ENCODE data around the gene NFS1.

NFS1 gene

DNA sequence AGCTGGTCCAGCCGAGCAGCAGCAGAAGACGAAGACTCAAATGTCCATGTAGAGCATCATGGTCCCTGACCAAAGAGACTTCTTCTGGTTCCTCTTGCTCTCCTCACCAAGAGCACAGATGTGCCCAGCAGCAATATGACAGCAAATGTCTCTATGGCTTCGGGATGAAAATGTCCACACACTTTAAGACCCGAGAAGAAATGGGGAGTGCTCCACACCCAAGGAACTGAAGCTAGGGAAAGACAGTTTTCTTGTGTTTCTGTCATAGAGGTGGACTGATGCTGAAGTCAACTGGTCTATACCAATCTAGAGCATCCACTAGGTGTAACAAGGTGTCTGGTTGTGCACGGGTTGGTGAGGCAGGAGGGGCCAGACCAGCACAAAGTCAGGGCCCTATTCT lies 29.9 kb downstream of the NFS1 start:
- no peak for DNase-seq

DNA sequence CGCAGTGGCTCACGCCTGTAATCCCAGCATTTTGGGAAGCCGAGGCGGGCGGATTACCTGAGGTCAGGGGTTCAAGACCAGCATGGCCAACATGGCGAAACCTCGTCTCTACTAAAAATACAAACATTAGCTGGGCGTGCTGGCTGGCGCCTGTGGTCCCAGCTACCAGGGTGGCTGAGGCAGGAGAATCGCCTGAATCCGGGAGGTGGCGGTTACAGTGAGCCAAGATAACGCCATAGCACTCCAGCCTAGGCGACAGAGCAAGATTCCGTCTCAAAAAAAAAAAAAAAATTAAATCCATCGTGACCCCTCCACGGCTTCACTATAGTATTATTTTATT lies 33.2 kb downstream of the NFS1 start:
- no peak for DNase-seq

DNA sequence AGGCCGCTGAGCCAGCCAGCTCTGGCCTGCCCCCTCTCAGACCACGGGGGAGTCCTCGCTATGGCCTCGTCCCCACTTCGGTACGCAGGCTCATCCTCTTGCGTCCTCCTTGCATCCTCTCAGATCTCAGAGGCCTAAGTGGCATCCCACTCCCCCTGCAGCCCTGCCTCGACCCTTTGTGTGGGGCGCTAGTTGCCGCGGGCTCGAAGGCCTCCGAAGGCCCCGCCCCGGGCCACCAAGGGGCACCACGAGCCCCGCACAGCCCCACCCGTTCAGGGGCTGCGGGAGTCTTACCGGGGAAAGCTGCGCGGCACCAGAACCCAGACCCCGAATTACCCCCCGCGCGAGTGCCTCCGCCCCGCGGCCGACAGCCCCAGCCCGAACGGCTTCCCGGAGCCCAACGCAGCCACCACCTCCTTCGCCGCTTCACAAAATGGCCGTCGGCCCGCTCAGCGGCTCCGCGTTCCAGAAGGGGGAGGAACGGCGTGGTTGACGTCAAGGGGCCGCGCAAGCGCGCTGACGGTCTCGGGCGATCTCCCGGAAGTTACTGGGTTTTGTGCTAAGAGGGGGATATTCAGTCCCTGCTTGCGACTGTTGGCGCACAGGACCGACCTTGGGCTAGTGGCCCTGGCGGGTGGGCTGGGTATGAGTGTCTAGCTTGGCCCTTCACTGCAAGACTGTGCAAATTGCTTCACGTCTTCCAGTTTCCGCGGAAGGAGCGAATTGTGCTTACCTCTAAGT lies 34.5 kb downstream of the NFS1 start, which contains the start of the genes CPNE1 and RBM12:
CPNE1 (minus strand) TSS at position 435 of the 741 bp plus-strand sequence. CDS start 31,977 bp downstream, outside the sequence.
RBM12 (minus strand) TSS at position 435 of the 741 bp plus-strand sequence. CDS start 9,578 bp downstream, outside the sequence.
- peak; percentile 94 to 95 for DNase-seq

DNA sequence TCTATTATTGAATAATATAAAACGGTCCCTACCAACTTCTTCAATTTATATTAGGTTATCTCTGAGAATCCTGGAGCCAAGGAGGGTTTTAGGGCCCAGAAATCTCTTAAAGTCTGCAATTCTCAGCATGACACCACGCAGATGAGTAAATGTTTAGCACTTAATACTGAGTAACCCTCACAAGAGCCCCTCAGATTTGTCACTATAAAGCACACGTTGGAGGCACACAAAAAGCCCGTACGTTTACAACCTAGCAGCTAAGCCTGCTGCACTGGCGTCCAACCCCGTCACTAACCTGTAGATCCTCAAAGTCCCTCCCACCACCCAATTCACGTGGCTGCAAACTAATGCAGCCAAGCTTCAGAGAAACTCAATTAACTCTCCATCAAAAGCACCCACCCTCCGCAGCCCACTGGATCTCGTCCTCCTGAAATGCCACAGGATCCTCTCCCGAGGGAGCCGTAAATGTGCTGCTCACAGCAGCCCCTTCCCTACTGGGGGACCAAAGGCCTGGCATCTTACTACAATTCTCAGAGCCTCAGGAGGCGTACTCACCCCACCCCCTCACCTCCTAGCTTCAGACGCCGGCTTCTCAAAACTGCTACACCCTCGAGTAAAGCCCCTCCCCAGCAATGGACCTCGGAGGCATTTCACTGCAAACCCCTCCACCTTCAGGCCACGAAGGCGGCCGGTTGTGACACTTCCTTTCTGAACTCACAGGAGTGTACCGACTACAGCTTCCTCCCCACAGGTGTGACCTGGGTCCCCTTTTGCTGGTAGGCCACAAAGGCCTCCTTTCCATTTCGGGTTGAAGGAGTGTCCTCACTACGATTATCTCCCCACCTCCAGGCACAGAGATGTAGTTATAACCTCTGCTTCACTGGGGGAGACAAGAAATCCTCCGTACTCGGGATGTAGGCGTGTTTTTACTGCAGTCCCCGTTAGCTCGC lies 35.4 kb downstream of the NFS1 start:
- DNase-seq = peak; percentile 75 to 78

DNA sequence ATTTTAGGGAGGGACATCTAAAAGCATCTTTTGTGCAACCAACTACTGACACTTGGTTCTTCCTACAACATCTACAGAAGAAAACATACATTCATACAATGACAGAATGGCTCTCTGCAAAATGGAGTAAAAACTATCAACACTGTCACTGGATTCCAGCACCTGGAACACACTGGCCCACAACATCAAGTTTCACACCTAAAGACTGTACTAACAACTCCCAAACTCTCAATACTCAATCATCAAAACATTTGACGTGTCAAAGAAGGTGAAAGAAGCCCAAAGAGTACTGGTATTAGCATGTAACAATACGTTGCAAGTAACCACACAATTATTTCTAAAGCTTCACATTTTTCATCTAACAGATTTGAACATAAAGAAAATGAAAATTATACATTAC lies 36.6 kb downstream of the NFS1 start:
- DNase-seq = no peak

DNA sequence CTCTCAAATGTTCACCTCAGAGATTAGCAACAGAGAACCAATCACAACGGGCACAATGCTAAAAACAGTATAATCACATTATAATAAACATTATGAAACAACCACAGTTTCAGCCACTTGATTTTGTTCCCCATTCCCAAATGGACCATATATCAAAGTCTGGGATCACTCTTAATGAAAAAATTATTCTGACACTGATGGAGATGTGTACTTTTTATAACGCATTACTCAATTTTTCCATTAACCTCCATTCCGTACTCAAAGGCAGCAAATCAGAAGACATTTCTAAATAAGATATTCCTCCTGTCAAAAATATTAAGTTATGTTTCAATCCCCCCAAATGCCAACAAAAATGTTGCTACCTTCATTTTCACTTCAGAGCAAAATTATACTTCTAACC lies 37.2 kb downstream of the NFS1 start:
- no peak for DNase-seq

DNA sequence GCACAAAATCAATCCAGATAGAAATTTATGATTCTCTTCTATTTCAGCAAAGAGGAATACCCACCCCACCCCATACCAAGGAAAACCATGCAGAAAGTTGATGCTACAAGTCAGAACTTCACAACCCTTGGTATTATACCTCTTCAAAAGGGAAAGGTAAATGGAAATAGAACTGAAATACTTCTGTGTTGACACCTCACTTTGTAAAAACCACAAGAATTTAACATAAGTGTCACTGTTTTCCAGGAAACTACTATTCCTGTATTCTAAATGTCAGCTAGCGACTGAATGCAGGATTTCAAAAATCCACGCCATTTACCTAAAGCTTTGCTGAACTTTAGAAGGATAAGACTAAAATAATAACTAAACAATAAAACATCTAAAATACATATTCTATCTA lies 38.1 kb downstream of the NFS1 start:
- DNase-seq = peak in 1 of 2 donors; percentile 38

DNA sequence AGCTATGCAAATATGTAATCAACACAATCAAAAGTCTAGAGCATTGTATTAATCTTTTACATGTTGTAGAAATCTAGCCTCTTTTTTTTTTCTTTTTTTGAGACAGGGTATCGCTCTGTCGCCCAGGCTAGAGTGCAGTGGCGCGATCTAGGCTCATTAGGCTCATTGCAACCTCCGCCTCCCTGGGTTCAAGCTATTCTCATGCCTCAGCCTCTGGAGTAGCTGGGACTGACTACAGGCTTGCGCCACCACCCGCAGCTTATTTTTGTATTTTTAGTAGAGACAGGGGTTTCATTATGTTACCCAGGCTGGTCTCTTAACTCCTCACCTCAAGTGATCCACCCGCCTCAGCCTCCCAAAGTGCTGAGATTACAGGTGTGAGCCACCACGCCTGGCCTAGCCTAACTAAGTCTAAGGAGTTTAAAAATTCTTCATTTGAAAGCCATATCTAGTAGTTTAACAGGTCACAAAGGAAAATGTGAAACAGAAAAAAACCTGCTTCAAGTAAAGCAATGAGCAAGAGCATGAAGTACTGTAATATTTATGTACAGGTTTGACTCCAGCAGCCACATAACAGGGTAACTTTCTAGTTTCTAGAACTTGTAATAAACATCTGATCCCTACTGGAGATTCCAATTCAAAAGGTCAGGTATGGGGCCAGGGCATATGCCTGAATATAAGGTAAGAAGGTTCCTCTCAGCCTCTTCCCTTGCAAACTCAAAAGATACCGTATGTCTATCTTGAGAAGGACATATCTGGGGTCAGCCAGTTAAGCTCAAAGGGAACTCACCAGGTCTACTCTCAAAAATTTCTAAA lies 38.8 kb downstream of the NFS1 start:
- DNase-seq = no peak

DNA sequence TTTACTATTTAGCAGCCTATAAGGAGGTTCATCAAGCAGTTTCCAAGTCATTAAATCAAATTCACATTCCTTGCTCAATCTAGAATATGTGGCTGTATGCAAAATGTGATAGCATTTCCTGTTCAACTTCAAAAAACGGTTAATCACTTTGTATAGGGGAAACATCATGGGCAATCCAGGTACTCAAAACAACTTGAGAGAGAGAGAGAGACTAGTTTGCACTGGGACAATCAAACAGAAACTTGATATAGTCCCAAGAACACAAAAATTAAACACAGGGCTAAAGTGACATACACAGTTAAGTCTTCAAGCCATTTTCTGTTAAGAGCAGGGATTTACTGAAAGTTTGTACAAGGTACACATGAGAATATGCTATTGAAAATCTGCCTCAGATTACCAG lies 41.9 kb downstream of the NFS1 start:
- no peak for DNase-seq

DNA sequence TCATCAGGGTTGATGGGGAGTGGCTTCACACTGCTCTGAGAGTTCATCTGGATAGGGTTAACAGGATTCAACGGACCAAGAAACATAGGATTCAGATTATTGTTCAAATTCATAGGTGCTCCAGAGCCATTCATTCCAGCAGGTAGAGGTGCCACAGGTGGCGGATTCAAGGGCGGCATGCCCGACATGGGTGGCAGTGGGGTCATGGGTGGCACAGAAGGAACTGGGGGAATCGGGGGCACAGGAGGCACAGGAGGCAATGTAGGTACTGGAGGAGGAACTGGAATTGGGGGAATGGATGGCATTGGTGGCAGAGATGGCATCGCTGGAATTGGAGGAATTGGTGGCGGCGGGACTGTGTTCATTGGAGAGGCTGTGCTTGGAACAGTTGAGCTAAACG lies 44.7 kb downstream of the NFS1 start:
- no peak for DNase-seq

DNA sequence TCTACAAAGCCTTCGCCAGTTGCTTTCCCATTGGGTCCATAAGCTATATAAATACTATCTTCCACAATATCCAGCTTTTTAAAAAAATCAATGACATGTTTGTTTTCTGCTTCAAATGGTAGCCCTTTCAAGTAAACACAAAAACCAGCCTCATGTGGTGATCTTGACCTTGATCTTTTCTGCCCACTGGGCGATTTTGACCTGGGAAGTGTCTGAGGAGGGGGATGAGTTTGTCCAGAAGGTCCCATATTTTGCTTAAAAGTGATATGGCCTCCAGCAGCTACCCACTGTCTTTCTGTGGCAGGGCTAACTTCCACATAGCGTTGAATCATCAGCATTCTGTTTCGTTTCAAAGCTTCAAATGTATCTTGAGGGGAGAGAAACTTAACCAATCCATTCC lies 45.3 kb downstream of the NFS1 start:
- no peak for DNase-seq

DNA sequence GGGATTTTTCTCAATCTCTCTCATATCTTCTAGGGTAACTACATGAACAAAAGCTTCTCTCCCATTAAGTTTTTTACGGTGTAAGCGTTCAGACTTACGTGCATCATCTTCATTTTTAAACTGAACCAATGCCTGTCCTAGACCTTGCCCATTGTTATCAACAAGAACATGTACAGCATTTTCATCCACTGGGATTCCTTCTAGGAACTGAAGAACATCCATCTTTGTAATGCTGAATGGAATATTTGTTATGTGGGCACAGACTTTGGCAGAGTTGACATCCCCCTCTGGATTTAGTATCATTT lies 45.8 kb downstream of the NFS1 start:
- no peak for DNase-seq

DNA sequence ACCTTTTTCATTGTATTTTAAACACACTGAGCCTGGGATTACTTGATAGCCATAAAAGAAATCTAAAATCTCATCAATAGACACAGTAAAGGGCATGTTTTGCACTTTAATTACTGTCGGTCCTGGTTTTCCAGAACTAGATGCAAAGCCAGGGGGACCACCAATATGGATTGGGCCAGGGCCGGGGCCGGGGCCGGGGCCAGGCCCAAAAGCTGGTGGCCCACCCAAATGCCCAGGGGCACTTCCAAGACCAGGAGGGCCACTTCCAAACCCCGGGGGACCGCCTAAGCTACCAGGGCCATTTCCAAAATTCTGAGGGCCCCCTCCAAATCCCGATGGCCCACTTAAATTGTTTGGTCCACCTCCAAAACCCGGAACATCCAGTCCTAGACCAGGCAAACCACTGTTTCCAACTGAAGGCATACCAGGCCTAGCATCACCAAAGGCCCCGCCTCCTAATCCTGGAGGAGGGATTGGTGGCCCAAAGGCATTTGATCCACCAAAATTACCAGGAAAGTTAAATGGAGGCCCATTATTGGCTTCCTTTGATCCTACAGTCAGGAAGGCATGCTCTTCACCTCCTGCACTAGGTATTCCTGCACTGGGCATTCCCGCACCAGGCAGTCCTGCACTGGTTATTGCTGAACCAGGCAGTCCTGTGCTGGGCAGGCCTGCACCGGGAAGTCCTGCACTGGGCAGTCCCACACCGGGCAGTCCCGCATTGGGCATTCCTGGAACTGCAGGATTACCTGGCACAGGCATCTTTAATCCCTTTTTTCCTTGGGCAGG lies 46.3 kb downstream of the NFS1 start:
- no peak for DNase-seq

DNA sequence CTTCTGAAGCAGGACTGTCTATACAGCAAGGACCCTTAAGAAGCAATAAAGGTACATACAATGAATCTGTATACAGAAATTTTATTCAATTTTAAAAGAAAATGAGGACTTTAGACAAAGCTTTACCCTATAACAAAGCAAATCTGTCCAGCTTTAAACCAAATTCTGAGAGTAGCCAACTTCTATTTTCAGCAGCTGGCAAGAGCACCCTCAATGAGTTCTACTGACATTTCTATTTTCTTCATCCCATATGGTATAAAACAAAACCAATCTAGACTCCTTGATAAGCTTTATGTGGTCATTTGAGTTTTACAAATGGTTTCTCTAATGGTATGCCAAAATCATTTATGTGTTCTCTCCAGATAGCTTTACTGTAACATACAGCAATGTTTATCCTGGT lies 47.2 kb downstream of the NFS1 start:
- no peak for DNase-seq

DNA sequence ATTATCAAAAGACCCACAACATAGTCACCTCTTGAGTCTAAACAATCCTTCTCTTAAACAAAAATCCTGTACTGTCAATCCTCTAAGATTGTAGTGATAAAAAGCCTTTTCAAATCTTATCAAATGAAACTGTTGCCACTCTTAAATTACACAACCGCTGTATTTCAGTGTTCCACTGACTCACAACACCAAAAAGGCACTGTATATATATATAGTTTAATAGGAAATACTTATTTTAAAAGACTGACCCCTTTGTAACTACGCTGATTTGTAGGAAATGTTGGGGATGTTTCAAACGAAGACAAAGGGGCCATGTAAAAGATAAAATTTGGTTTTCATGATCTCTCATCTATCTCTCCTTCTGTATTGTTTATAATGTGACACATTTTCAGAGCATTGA lies 48.5 kb downstream of the NFS1 start:
- DNase-seq = no peak

DNA sequence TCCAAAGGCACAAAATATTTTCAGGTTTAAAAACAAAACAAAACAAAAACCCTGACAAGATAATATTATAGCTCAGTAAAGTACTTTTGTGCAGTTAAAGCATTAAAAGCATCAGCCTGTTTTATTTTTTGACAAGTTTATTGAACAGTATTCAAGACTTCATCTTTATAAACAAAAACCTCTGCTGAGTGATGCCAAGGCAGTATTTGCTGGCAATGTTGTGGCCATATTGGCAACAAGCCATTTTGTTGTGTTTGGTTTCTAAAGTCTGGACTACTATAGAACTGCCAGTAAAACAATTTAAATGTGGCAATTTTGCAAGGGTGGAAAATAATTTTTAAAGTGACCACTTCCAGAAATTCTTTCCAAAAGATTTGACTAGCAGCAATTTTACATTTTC lies 50.3 kb downstream of the NFS1 start:
- DNase-seq = no peak

DNA sequence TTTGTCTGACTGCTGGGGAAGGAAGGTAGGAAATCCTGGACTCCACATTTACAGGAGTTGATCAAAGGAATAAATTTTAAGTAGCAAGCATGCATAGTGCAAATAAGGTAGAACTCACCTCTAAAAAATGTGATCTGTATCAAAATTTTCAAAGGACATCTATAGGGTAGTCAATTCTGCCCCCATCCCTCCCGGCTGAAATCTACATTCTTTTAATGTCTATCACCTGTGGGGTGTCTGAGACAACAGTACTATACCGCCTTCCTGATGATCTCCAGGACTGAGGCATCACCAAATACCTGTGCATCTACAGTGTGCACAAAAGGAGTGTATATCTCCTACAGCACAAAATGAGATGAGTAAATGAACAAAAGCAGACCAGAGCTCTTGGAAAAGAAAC lies 54.3 kb downstream of the NFS1 start:
- DNase-seq = no peak

DNA sequence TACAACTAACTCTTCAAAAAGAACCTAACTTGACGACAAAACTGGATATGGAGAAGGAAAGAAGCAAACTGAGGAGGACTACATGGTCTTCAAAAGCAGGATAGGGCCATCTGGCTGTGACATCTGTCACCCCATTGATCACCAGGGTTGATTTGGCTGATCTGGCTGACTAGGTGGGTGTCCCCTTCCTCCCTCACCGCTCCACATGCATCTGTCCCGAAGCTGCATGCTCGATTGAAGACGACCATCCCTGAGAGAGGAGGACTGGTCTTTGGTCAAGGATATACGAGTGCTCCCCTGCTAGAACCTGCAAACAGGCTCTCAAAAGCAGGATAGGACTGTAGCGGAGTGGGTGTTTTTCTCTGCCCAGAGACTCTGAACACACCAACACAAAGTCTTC lies 56.1 kb downstream of the NFS1 start:
- DNase-seq = no peak

DNA sequence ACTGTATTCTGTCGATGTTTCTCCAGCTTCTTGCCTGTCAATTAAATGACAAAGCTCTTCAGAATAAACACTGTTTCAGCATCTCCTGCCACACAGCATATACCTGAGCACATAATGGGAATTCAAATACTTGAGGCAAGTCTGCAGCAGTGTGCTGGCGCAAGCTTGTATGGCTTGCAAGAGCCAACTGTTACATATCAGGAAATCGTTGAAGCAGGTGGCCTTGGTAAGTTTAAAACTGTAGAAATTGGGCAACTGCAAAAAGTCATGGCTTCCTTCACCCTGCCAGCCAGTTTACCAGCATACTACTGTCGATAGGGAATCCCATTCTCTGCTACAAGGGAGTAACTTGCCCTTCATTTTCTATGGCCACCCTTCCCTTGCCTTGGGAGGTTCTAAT lies 57.4 kb downstream of the NFS1 start:
- no peak for DNase-seq

DNA sequence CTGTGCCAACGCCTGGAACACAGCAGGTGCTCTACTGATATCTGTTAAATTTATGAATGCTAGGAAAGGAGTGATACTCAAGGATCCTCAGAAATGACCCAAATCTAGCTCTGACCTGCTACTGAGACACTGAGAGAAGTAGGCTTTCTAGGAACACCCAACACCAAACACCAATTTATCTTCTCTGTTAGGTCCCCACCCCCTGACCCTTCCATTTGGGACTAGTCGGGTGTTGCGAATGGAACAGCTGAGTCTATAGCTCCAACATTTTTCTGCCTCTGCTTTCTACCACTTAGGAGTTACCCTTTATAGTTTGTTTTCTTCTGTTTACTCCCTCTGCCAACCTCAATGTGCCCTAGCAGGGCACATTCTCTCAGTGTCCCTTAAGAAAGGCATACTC lies 58.4 kb downstream of the NFS1 start:
- DNase-seq = no peak

DNA sequence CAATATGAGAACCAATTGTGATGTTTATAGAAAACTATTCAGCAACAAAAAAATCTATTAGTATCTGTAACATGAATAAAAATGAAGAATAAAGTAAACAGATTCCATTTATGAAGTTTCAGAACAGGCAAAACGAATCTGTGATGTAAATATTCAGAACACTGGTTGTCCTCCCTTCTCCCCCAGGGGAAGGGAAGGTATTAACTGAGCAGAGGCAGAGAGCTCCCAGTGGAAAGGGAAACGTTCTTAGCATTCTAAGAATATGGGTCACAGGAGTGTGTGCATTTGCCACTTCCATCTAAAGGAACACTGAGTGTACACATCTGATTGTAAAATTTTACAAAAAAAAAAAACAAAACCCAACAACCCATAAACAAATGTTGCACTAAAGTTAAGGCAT lies 60.4 kb downstream of the NFS1 start:
- no peak for DNase-seq

DNA sequence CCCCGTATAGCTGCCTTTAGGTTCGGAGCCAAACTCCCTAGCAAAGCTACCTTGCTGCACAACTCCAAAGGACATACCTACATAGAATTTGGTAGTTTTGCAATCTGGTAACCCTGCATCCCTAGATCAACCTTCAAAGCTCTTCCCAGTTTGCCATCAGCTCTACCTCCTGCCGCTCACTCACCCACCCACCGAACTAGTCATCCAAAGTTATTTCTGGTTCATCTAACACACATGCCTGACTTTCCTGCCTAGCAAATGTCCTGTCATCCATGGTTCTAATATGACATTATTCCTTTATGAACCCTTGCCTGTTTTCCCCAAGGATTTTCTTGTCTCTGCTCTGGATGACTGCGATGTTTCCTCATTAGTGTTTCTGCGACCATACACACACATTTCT lies 61.9 kb downstream of the NFS1 start:
- DNase-seq = no peak

DNA sequence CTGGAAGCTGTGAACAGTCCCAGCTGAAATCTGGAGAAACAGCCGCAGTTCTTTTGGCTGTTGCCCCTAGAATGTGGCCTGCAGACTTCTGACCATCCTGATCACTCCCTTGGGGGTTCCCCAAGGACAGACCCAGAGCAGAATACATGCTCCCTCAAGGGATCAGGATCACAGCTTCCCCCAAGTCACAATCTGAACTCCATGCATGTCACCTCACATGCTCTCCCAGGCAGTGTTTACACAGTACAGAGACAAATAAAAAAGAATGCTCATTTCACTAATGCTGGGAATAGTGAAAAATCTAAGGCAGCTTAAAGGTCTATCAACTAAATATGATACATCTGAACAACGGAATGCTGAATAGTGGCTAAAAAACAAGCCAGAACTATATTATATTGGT lies 63.1 kb downstream of the NFS1 start:
- no peak for DNase-seq

Measured in CD4-positive, alpha-beta T cell treated with Interleukin-4 for 1 hour (primary cell).